Raji (cell line): Measurements from ENCODE around the gene DHH.

ENCODE experiments used
- POLR2A ChIP-seq: IDR thresholded peaks from 2 replicates; pipeline ENCODE4 v1.6.1; 2011; ENCODE audit warnings: low read depth, low read length, control low read depth; ENCODE audit not compliant: insufficient read depth

DHH gene

DNA sequence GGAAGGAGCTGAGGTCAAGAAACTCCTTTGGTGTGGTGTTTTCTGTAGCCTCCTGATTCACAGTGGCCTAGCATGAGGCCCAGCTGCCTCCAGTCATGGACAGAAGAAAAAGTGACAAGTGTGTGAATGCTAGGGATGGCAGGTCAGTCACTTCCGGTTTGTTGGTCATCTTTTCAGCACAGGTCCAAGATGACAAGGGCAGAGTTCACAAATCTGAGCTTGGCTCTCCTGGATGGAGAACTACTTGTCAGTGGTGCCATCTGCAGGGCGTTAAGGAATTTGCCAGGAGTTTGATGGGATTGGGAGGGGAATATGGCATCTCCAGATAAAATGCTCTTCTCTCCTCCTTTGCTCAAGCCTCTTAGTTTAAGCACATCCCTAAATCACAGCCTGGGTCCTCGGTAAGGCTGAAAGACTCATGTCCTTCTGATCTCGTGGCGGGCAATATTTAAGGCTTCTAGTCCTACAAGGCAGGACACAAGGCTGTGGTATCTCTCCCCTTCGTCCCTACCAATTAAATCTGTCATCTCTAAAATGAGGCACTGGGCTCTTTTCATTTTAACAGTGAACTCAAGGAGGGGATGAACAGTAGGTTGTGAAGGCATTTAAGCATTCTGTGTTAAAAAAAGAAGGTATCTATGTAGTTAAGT is 26.6 kb upstream of the DHH start:
- TF ChIP-seq POLR2A = no peak

DNA sequence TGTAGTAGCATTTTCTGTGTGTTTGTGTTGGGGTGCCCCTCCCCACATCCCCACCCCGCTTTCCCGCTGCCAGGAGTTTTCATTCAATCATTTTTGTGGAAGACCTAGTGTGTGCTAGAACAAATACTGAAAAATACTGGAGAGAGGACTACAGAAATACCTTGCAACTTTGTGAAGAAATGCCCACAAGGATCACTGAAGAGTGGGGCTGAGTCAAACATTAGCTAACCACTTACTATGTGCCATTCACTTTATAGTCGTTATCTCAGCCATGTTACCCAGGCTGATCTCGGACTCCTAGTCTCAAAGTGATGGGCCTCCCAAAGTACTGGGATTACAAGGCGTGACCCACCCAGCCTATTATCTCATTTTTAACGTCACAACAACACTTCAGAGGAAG is 16.6 kb upstream of the DHH start:
- TF ChIP-seq POLR2A = no peak

DNA sequence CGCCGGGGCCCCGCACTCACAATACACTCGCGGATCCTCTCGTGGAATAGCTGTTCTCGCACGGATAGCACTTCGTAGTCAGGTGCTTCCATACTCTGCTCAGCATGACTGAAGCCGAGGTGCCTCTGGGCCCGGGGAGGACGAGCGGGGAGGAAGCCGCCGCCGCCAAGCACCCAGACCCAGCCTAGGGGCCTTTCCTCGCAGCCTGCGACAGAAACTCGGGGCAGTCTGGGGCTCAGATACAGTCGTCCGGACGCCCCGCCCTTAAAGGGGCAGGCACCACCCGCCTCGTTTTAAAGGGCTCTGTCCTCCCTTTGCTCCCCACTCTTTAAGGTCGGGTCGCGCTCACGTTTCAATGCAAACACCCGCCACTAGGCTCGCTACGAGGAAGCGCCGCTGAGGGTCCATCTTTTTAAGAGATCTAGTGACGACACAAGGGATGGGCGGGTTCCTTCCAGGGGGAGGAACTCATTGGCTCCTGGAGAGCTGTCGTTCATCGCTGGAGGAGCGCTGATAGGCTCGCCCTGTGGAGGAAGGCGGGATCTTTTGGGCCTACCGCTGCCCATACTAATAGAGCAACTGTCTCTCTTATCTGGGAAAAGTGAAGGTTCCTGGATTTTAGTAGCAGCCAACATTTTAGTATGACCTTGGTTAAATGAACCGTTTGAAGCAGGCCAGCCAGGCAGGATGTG is 16.0 kb upstream of the DHH start, which contains the start of gene LMBR1L:
Gene LMBR1L (minus strand): TSS at position 384 of the 692 bp plus-strand sequence. CDS start 292 bp downstream, at position 92.
- peak; percentile 83 for TF ChIP-seq POLR2A

DNA sequence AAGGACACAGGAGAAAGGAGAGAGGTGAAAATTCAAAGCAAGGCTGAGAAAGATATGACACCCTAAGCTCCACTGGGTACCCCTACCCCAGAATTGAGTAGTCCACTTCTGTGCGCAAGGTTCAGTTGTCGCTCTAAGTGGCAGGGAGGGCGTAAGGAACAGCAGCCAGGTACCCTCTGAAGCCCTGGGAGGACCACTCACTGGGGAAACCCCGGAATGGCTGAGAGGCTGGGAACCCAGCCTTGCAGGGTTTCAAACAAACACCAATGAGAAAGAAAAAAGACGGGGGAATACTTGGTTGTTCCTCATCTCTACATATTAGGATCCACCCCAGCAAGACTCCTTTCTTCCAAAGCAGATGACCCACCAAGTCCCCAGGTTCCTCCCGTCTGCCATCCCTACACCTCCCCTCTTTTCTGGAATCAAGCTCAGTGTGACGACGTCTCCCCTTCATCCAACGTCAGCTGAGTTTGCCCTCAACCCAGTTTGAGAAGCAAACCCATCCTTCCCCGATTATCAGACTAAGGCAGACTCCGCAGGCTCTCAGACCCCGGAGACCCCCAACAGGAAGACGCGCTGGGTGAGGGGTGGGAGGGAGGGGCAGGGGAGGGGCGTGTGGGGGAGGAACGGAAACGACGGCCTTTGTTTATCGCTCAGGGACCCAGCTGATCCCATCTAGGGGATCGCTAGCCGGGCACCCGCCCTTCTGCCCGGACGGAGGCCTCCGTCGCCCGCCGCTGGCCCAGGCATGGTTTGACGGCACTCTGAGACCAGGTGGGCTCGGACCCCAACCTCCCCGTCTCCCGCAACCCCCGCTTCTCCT is 15.3 kb upstream of the DHH start:
- TF ChIP-seq POLR2A = no peak

DNA sequence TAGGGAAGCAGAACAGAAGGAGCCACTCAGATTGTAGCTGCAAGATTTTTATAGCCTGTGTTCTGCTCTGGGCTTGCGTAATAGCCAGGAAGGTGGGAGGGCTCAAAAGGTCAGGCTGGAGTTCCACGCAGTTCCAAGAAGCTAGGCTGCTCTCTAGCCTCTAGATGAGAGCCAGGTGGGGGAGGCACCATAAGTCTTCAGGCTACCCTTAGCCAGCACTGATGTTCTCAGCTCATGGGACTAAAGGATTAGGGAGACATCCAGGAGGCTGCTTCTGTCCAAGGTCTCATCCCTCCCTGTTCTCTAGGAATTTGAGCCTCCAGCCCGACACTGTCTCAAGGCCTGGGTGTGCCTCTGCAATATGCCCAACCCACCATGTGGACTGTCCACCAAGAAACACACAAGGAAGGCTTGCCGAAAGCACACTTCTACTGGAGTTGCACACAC is 14.4 kb upstream of the DHH start:
- TF ChIP-seq POLR2A = no peak

DNA sequence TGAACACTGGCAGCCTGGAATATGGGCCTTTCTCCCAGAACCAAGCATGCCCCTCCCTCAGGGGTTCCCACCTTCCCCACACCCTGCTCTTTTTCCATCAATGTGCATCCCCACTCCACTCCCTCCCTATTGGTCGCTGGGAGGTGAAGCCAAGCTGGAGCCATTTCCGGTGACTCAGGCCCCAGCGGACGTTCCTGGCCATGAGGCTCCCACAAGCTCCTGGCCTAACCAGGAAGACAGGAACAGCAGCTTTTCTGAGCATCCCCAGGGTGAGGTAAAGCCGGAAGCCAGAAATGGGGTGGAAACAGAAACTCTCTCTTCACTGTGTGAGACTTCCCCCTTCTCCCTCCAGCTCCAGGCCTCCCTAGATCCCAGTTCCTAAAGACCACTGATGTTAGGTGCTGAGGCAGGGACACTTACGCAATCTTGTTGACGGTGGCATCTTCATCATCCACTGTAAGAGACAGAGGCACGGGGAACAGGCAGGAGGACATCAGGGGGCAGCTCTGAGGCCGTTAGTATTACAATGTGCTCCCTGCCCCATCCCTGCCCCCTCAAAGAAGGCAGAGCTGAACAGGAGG is 11.0 kb upstream of the DHH start:
- TF ChIP-seq POLR2A = no peak

DNA sequence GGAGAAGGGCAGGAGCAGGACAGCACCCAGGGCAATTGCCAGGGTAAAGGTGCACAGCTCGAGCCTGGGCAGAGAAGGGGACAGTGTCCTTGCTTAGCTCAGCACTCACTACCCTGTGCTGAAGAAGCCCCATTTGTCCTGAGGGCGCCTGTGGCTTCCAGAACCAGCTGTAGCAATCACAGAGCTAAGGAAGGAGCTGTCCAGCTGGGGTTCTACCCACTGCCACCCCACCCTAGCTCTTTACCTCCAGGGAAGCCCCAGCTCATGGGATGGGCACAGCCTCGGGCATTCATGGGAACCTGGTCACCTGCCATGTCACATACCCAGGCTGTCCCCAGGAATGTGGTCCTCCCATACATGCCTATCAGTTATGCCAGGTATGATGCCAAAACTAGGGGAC is 10.2 kb upstream of the DHH start:
- no peak for TF ChIP-seq POLR2A

DNA sequence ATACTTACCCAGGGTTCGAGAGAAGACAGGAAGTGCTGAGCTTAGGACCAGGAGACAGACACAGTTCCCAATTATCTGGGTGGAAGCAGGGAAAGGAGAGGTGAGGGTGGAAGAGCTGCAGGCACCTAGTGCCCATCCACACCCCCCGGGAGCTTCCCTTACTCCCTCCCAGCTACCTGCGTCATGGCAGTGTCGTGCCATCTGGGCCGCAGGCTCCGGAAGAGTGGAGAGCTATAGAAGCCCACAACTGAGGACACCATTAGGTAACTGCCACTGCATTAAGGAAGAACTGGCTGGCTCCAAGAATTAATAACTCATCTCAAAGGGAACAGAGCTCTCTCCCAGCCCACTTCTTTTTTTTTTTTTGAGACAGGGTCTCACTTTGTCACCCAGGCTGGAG is 5.8 kb upstream of the DHH start:
- no peak for TF ChIP-seq POLR2A

DNA sequence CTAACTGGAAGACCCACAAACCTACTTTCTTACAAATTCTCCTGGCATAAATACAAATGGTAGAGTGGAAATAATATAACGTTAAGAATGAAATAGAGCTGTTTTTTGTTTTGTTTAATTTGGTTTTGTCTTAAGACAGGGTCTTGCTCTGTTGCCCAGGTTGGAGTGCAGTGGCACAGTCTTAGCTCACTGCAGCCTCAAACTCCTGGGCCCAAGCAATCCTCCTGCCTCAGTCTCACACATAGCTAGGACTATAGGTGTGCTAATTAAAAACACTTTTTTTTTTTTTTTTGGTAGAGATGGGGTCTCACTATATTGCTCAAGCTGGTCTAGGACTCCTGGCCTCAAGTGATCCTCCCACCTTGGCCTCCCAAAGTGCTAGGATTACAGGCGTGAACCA is 4.1 kb upstream of the DHH start:
- no peak for TF ChIP-seq POLR2A

DNA sequence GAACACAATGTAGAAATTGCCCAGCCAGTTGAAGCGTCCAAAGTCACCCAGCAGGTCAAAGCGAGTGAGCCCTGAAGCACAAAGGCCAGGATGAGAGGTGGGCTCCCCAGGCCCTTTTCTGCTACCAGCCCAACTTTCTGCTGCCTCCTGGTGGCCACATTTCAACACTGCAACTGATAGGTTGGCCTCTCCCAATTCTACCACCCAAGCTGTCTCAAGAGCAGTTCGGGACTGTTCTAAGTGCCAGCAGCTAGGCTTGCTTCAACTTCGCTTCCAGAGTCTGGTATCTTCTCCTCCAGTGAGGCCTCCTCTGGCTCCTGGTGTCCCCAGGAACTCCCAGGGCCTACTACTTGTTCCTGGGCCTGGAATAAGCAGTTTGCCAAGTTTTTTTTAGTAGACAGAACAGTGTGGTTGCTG is 3.4 kb upstream of the DHH start:
- no peak for TF ChIP-seq POLR2A

DNA sequence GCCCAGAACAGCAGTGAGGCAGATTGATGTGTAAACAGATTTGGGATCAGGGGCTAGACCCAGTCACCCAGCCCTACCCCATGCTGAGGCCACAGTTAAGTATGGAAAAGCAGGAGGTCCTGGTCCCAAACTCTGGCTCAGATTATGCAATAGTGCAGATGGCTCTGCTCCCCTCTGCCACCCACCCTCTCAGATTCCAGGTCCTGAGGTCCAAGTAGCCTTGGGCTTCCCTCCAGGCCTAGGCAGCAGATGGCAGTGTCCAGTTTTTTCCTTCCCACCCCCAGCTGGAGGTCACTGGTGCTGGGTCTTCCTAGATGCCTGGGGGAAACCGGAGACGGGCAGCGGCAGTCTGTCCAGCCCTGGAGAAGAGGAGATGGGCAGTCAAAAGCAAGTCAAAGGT is 2.8 kb upstream of the DHH start:
- no peak for TF ChIP-seq POLR2A

DNA sequence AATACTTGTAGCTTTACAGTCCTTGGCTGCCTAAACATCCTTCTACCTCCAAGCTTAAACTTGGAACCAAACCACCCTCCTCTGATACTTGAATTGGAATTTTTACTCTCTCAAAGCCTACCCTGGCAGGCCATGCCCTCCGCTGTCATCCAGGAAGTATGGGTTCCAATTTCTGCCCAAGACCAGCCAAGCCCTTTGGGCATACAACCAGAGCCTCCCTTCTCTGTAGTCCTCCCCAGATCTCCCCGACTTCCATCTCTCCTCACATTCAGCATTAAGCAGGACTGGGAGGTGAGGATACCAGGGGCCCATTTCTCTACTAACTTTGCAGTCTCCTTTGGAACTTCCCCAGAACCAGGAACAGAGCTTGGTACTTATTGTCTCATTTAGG is 369 bp upstream of the DHH start:
- TF ChIP-seq POLR2A = no peak

DNA sequence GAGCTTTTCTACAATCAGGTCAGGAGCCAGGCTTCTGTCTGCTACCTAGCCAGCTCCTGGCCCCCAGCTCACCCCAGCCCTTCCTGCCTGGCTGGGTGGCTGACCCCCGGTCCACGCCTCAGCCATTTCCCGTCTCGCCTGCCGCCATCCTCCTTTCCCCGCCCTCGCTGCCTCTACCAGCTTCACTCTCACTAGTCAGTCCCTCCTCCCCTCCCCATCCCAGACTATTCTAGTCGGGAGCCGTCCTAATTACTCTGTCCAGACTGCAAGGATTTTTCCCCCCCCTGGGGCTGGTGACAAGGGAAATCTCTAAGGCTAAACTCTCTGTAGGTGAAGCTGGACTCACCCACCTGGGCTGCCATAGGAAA is 825 bp downstream of the DHH start:
- no peak for TF ChIP-seq POLR2A

DNA sequence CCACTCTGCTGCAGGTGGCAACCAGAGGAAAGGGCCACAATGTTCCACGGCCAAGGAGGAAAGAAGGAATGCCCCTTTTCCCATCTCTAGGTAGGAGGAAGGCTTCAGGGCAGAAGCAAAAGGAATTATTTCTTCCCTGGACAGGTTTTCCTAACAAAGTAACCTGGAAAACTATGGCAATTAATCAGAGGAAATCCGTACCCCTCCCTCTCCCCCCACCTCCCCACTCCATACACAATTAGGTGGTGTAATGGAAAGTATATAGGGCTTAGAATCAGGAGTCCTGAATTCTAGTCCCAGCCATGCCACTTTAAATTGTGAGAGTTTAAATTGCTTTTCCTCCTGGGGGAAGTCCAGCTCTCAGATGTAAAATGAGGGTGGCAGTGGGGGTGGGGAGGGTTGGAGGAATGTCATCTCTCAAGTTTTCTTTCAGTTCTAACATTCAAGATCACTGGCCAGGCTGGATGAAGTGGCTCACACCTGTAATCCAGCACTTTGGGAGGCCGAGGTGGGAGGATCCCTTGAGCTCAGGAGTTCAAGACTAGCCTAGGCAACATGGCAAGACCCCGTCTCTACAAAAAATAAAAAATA is 1.7 kb downstream of the DHH start:
- no peak for TF ChIP-seq POLR2A
